ENCODE results near the gene ERAS. TPM values are rescaled to one million over a fixed set of nuclear protein-coding genes. Genes with fewer than 3 reads are reported as not detected.
"Not testable (repeated sequence)": the region's sequence is repeated elsewhere in the genome, so short reads cannot be mapped to it uniquely, and the experiment has no call there.

The ERAS gene

GRCh38 chrX:48876944-48877343, 50.6 kb downstream of the ERAS start:
- H3K4ac ChIP-seq (ENCODE audit: low read length); H3K9ac ChIP-seq (ENCODE audit: low read depth, low read length, poor library complexity); DNase-seq (ENCODE audit: low spot score); H3K4me1 ChIP-seq (ENCODE audit: control insufficient read depth in 2 of 2, insufficient read depth in 1 of 2, low read depth in 1 of 2, low read length in 2 of 2); H4K8ac ChIP-seq (ENCODE audit: low read depth, low read length); H2AFZ ChIP-seq (ENCODE audit: low read length); H3K36me3 ChIP-seq (replicated peaks in 1 of 2; ENCODE audit: control insufficient read depth in 2 of 2, insufficient read depth in 2 of 2, low read length in 2 of 2); H3K4me2 ChIP-seq (ENCODE audit: insufficient read depth, low read length, poor library complexity, severe bottlenecking); H2BK12ac ChIP-seq (ENCODE audit: low read length); H3K27me3 ChIP-seq (ENCODE audit: control insufficient read depth in 3 of 3, insufficient read depth in 3 of 3, low read depth in 1 of 3, low read length in 3 of 3); H3K23ac ChIP-seq (ENCODE audit: low read depth, low read length, poor library complexity); H3K9me3 ChIP-seq (replicated peaks in 1 of 2; ENCODE audit: control insufficient read depth in 2 of 2, insufficient read depth in 1 of 2, low read depth in 1 of 2, low read length in 2 of 2); H4K91ac ChIP-seq (ENCODE audit: low read depth, low read length, poor library complexity); H3K18ac ChIP-seq (ENCODE audit: low read length); H2AK5ac ChIP-seq (ENCODE audit: low read depth, low read length); H3K79me1 ChIP-seq (ENCODE audit: low read depth, low read length); H2BK15ac ChIP-seq (ENCODE audit: low read length); H3K4me3 ChIP-seq (ENCODE audit: low read length in 2 of 2); H2BK5ac ChIP-seq (ENCODE audit: low read length); H3K14ac ChIP-seq (ENCODE audit: low read length); H2BK120ac ChIP-seq (ENCODE audit: low read depth, low read length); H3K27ac ChIP-seq (replicated peaks; ENCODE audit: low read length): not testable (repeated sequence)
- WGBS, 2 donors (ENCODE audit: extremely low coverage in 2 of 2, insufficient read length in 2 of 2, insufficient replicate concordance in 1 of 2) = no CpG with 5 or more reads among the region's 4 CpGs

Small RNAs within 50 kb of the gene (small RNA-seq; reads per million reads assigned to genes)
- not detected for gene RNU6-29P (ENCODE audit: insufficient read depth)
